ENCODE results near the gene RRM2.

The RRM2 gene

GRCh38 chr2:10122500-10123280 lies at the start of gene RRM2:
TSS of gene RRM2 (plus strand) at chr2:10122739. CDS start at chr2:10122799, 60 bp downstream.
- DNase-seq, result peak; percentile 89

DNA sequence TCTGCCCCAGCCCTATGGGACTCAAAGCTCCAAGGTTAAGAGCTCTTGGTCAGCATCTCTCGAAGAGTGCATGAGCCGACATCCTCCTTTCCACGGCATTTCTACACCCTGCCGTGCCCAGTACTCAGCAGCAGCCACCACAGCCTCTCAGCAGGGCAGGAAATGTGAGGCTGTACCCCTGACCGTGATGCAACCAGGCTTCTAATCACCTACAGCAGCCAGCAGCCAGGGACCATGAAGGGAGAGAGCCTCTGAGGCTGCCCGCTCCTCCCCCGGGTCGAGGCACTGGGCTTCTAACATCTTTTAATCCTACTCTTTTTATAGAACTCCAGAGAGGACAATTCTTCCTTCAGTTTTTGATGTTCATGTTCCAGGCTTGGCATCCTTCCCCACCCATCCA lies 48.8 kb upstream of the RRM2 start:
- no peak for DNase-seq

DNA sequence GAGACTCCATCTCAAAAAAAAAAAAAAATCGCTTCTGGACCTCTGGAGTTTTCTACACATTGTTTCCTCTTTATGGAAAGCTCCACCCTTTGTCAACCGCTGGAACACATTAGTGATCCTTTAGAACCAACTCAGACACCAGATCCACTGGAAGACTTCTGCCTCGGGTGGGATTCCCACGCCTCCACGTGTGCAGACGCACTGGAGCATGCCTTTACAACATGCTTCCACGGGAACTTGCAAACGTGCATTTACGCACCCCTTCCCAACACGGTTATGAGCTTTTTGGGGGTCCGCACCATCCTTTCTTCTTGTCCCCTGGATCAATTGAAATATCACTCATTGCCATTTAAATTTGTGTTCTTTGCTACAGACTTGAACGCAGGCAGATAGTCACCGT lies 47.4 kb upstream of the RRM2 start:
- DNase-seq, result no peak

DNA sequence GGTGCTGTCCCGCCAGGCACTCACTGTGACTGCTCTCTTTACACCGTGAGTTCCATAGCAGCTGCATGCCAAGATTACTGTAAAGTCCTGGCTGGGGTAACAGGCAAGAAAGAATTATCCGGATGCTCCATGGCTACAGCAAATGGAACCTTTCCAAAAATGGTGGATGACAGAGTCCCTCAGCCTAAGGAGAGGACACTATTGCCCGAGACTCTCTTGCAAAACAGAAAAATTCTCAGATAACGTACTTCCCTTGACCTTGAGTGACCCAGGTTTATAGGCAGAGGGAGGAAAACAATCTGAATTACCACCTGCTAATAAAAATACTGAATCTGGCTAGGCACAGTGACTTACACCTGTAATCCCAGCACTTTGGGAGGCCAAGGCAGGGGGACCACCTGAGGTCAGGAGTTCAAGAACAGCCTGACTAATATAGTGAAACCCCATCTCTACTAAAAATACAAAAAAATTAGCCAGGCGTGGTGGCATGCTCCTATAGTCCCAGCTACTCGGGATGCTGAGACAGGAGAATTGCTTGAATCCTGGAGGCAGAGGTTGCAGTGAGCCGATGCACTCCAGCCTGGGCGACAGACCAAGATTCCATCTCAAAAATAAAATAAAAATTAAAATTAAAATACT lies 46.8 kb upstream of the RRM2 start:
- DNase-seq, result no peak

- DNase-seq, result no peak
Measured at GRCh38 chr2:10076511-10076910, 46.0 kb upstream of the RRM2 start.

DNA sequence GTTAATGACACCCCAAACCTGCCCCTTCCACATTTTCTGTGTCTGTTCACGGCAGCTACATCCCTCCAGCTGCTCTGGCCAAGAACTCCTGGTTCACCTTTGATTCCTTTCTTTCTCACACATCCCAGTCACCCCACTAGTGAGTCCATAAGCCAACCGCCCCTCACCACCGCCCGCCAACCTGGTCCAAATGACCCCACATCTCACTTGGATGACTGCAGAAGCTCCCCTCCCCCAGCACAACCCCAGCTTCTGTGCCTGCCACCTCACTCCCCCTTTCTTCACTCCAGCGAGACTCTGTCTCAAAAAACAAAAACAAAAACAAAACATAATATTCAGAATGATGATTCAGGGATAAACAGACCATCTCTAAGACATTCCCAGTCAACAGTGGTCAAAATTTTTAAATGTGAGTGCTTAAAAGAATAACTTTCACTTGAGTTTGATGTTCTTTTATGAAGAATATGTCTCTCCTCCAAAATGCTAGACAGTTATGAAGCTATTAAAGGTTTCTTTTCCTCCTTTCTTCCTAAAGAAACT lies 45.5 kb upstream of the RRM2 start:
- no peak for DNase-seq

DNA sequence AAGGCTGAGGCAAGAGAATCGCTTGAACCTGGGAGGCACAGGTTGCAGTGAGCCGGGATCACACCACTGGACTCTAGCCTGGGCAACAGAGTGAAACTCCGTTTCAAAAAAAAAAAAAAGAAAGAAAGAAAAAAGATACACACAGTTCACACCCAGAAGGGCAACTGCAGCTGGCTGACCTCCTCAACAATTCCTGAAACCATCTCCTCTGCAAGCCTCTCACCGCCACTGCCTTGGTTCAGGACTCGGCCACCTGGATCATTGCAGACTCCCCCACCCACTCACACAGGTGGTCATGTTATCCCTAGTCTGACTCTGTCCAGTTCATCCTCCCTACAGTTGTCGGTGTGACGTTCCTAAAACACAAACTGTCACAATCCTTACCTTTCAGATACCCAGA lies 44.5 kb upstream of the RRM2 start:
- DNase-seq, result no peak

GRCh38 chr2:10078704-10079265 lies 43.8 kb upstream of the RRM2 start:
- no peak for DNase-seq

DNA sequence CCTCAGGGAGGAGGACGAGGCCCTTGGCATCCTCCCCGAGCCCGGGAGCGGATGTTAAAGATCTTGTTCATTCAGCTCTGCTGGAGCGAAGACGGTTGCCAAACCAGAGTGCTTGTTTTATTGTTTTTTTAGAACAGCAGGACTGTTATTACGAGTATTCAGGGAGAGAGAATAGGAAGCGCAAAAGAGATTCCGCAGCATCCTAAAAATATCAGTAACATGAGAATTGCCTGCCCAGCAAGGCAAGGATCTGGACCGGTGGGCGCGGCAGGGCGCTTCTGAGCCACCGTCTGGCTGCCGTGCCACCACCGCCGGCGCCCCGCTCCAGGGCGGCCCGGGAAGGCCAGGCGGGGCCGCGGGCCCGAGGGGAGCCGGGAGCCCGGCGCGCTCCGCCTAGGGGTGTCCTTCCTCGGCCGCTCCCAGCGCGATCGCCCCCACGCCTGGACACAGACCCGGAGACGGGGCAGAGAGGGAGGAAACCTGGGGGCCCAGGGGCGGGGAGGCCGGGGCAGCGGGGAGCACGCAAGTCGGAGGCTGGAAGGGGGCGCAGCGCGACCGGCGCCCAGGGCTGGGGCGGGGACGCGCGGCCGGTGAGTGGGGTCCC lies 43.2 kb upstream of the RRM2 start:
- no peak for DNase-seq

GRCh38 chr2:10079870-10080535 lies 42.5 kb upstream of the RRM2 start, which contains the start of gene CYS1:
TSS of gene CYS1 (minus strand) at chr2:10080411. CDS start at chr2:10080223, 188 bp downstream.
- DNase-seq, result no peak

GRCh38 chr2:10080536-10081304 lies 41.8 kb upstream of the RRM2 start:
- no peak for DNase-seq

- DNase-seq, result no peak
Measured at GRCh38 chr2:10083046-10083445, 39.5 kb upstream of the RRM2 start.

GRCh38 chr2:10083692-10084211 lies 38.8 kb upstream of the RRM2 start:
- DNase-seq, result no peak

DNA sequence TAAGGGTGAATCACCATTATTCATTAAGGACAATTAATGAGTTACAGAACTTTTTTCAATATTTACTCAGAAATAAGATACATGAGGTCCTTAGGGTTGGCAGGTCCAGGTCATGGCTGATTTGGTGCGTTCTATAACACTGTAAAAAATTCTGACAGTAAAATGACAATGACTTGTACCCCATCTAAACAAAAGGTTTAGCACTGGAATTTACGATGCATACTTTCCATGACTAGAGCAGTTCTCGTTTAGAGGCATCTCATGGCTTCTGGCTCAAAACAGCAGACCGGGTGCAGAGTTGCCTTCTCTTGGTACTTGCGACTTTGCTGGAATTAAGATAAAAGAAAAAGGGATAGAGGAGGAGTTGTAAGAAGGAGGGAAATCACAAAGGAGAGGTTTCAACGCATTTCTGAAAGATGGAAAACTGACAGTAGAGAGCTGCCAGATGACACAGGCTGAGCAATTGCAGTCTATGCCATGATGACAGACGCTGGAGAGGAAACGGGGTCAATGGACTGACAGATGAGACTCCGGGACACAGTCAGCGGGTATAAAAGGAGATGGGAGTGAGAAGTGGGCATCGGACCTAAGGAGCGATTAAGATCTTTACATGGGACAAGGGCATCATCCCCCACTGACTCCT lies 38.2 kb upstream of the RRM2 start:
- DNase-seq, result no peak

DNA sequence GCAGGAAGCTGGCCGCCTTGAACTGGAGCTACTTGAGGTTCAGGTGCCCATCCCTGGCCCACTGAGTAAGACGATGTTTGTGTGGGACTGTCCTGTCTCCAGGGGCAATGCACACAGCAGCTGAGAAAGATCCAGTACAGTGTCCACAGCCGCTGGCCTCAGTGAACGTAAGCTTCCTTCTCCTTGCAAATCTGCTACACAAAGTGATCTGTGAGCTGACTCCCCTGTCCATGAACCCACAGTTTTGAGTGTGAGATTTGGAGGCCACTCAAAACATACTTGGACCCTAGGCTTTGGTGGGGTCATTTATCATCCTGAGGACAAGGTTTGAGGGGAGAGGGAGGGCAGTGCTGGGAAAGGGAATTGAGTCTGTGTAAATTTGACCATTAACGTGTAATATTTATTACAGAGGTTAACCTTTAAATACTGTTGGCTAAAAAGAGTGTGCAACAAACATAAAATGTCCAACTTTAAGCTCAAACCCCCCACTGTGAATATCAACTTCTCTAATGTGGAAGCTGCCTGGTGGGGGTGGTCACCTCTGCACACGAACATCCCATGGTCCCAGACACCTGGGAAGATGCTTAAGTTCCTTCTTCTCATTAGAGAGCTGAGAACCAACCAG lies 37.4 kb upstream of the RRM2 start:
- no peak for DNase-seq

DNA sequence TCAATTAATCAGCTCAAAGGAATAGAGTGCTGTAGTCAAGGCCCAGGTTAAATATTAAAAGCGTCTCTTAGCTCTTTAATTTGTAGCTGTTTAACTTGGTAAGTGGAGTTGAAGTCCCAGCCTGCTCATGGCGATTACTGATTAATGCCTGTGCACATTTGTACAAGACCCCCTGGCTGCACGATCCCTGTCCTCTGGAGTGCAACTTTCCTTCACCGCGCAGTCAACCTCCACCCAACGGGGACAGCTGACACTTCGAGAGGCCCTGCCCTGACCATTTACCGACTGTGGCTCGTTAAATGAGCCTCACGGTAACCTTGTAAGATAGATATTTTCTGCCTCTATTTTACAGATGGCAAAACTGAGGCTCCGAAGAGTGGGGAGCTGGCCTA lies 36.9 kb upstream of the RRM2 start:
- no peak for DNase-seq

DNA sequence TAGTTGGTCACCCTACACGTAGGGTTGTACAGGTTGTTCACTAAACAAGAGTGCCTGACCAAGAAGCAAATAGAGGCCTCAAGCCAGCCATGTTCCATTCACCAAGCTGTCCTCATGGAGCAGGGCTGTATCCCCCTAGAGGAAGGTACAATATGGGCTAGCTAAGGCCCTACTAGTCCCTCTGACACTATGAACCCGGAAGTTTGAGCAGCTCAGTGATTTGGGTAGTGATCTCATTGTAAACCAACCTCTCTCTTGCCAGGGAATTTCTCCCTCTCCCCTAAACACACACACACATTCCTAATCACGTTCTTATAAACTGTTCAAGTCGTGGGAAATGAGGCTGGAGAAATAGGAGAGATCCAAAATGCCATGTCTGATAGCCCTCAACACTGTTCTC lies 35.6 kb upstream of the RRM2 start:
- no peak for DNase-seq

GRCh38 chr2:10087360-10087759 lies 35.2 kb upstream of the RRM2 start:
- DNase-seq, result no peak

- peak in 1 of 2 experiments; percentile 2 for DNase-seq
Measured at GRCh38 chr2:10089565-10090190, 32.9 kb upstream of the RRM2 start.

DNA sequence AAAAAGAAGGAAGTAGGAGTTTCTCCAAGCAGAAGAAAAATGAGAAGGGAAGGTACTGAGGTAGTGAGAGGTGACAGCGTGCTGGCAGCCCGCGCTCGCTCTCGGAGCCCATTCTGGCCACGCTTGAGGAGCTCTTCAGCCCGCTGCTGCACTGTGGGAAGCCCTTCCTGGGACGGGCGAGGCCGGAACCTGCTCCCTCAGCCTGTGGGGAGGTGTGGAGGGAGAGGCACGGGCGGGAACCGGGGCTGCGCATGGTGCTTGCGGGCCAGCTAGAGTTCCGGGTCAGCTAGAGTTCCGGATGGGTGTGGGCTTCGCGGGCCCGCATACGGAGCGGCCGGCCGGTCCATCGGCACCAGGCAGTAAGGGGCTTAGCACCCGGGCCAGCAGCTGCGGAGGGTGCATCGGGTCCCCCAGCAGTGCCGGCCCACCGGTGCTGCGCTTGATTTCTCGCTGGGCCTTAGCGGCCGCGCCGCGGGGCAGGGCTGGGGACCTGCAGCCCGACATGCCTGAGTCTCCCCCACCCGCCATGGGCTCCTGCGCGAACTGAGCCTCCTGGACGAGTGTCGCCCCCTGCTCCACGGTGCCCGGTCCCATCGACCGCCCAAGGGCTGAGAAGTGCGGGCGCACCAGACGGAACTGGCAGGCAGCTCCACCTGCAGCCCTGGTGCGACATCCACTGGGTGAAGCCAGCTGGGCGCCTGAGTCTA lies 31.2 kb upstream of the RRM2 start:
- no peak for DNase-seq

Data from AML-193 (cell line).